Endothelial cell of coronary artery (primary cell): Measurements from ENCODE around the gene FGF11. TPM values are rescaled to one million over a fixed set of nuclear protein-coding genes. Genes with fewer than 3 reads are reported as not detected.

Source experiments
- total RNA-seq: library from RNA; depleted of rRNA; stranded (reverse); fragments of >200 nt; gene quantifications from 2 replicates; pipeline ENCODE4 v1.2.3, GENCODE V29; 2014

Gene FGF11
- total RNA-seq, result 0.09 and 0.94 TPM in 2 replicates

GRCh38 chr17:7439462-7440112, at the start of gene FGF11:
Gene FGF11 (plus strand): TSS chr17:7439512. CDS start chr17:7439621, 109 bp downstream.

GRCh38 chr17:7394452-7395191, 44.7 kb upstream of the FGF11 start, which contains the start of gene PLSCR3:
Gene PLSCR3 (minus strand): TSS chr17:7394525. CDS start chr17:7394110, 415 bp downstream.

GRCh38 chr17:7403977-7404736, 35.2 kb upstream of the FGF11 start, which contains the start of gene TMEM256:
Gene TMEM256 (minus strand): TSS chr17:7404097. CDS start chr17:7404084, 13 bp downstream.

GRCh38 chr17:7407485-7408251, 31.6 kb upstream of the FGF11 start, which contains the start of gene NLGN2:
Gene NLGN2 (plus strand): TSS chr17:7407845. CDS start chr17:7408256, 411 bp downstream.

GRCh38 chr17:7419819-7420610, 19.3 kb upstream of the FGF11 start, which contains the start of gene SPEM1:
Gene SPEM1 (plus strand): TSS chr17:7420324. CDS start chr17:7420385, 61 bp downstream.

GRCh38 chr17:7425316-7425715, 14.0 kb upstream of the FGF11 start, which contains the start of gene SPEM2:
Gene SPEM2 (plus strand): TSS chr17:7425616. CDS start chr17:7425689, 73 bp downstream.

GRCh38 chr17:7428557-7428956, 10.8 kb upstream of the FGF11 start, which contains the start of gene SPEM3:
Gene SPEM3 (plus strand): TSS chr17:7428857. CDS start chr17:7428903, 46 bp downstream.

GRCh38 chr17:7444682-7445618, 5.6 kb downstream of the FGF11 start, which contains the start of gene CHRNB1:
Gene CHRNB1 (plus strand): TSS chr17:7445061. CDS start chr17:7445128, 67 bp downstream.

GRCh38 chr17:7479213-7480088, 40.1 kb downstream of the FGF11 start, which contains the start of gene ZBTB4:
Gene ZBTB4 (minus strand): TSS chr17:7479631. CDS start chr17:7466801, 12,830 bp downstream.

GRCh38 chr17:7481275-7481674, 42.0 kb downstream of the FGF11 start, which contains the start of gene SLC35G6:
Gene SLC35G6 (plus strand): TSS chr17:7481446. CDS start chr17:7481517, 71 bp downstream.

GRCh38 chr17:7484067-7484918, 45.0 kb downstream of the FGF11 start, which contains the start of gene POLR2A:
Gene POLR2A (plus strand): TSS chr17:7484366.

Other genes starting within 250 kb of the FGF11 start
- 10.3 and 23.2 TPM in 2 replicates for gene DLG4, start 219.7 kb upstream of the FGF11 start, total RNA-seq
- 192 and 322 TPM in 2 replicates for gene ACADVL, start 219.6 kb upstream of the FGF11 start, total RNA-seq
- 37.3 and 41.1 TPM in 2 replicates for gene DVL2, start 205.0 kb upstream of the FGF11 start, total RNA-seq
- gene PHF23, start 200.1 kb upstream of the FGF11 start, total RNA-seq, result 37.7 and 45.1 TPM in 2 replicates
- 92.4 and 120 TPM in 2 replicates for gene GABARAP, start 197.1 kb upstream of the FGF11 start, total RNA-seq
- 19.3 and 39.2 TPM in 2 replicates for gene CTDNEP1, start 187.8 kb upstream of the FGF11 start, total RNA-seq
- 30.2 and 31.5 TPM in 2 replicates for gene ELP5, start 187.3 kb upstream of the FGF11 start, total RNA-seq
- gene CLDN7, start 177.0 kb upstream of the FGF11 start, total RNA-seq, result 13.4 and 15.9 TPM in 2 replicates
- gene SLC2A4, start 157.8 kb upstream of the FGF11 start, total RNA-seq, result under 0.01 TPM in 2 replicates
- not detected in 2 replicates for gene YBX2, start 144.9 kb upstream of the FGF11 start, total RNA-seq
- gene EIF5A, start 131.9 kb upstream of the FGF11 start, total RNA-seq, result 734 and 935 TPM in 2 replicates
- gene GPS2, start 124.2 kb upstream of the FGF11 start, total RNA-seq, result 26.1 and 27.3 TPM in 2 replicates
- 16.6 and 24.9 TPM in 2 replicates for gene NEURL4, start 110.2 kb upstream of the FGF11 start, total RNA-seq
- gene ACAP1, start 103.0 kb upstream of the FGF11 start, total RNA-seq, result 0.45 and 0.66 TPM in 2 replicates
- 2.2 and 3.6 TPM in 2 replicates for gene KCTD11, start 87.3 kb upstream of the FGF11 start, total RNA-seq
- gene TMEM95, start 84.4 kb upstream of the FGF11 start, total RNA-seq, result not detected in 2 replicates
- under 0.01 and 0.28 TPM in 2 replicates for gene TNK1, start 58.4 kb upstream of the FGF11 start, total RNA-seq
- gene PLSCR3, start 45.0 kb upstream of the FGF11 start, total RNA-seq, result 16.8 and 23.6 TPM in 2 replicates
- 86.7 and 102 TPM in 2 replicates for gene TMEM256, start 35.4 kb upstream of the FGF11 start, total RNA-seq
- gene NLGN2, start 31.7 kb upstream of the FGF11 start, total RNA-seq, result 2.9 and 5.1 TPM in 2 replicates
- not detected in 2 replicates for gene SPEM1, start 19.2 kb upstream of the FGF11 start, total RNA-seq
- gene SPEM2, start 13.9 kb upstream of the FGF11 start, total RNA-seq, result not detected in 2 replicates
- gene SPEM3, start 10.7 kb upstream of the FGF11 start, total RNA-seq, result not detected in 2 replicates
- 5.2 and 6.0 TPM in 2 replicates for gene TMEM102, start 4.1 kb upstream of the FGF11 start, total RNA-seq
- 4.4 and 6.6 TPM in 2 replicates for gene CHRNB1, start 5.5 kb downstream of the FGF11 start, total RNA-seq
- 8.2 and 13.7 TPM in 2 replicates for gene ZBTB4, start 40.1 kb downstream of the FGF11 start, total RNA-seq
- not detected in 2 replicates for gene SLC35G6, start 41.9 kb downstream of the FGF11 start, total RNA-seq
- gene POLR2A, start 44.9 kb downstream of the FGF11 start, total RNA-seq, result 79.3 and 81.6 TPM in 2 replicates
- gene TNFSF12, start 109.5 kb downstream of the FGF11 start, total RNA-seq, result 6.1 and 10.5 TPM in 2 replicates
- 0.66 and 0.90 TPM in 2 replicates for gene TNFSF13, start 119.2 kb downstream of the FGF11 start, total RNA-seq
- 86.7 and 95.7 TPM in 2 replicates for gene SENP3, start 122.4 kb downstream of the FGF11 start, total RNA-seq
- gene CD68, start 140.1 kb downstream of the FGF11 start, total RNA-seq, result 1.6 and 2.8 TPM in 2 replicates
- 56.6 and 73.6 TPM in 2 replicates for gene MPDU1, start 144.3 kb downstream of the FGF11 start, total RNA-seq
- gene SOX15, start 150.6 kb downstream of the FGF11 start, total RNA-seq, result 0.09 and 0.28 TPM in 2 replicates
- 33.2 and 38.3 TPM in 2 replicates for gene FXR2, start 175.4 kb downstream of the FGF11 start, total RNA-seq
- gene SAT2, start 188.3 kb downstream of the FGF11 start, total RNA-seq, result 18.9 and 24.0 TPM in 2 replicates
- gene SHBG, start 190.6 kb downstream of the FGF11 start, total RNA-seq, result 0.18 and 0.19 TPM in 2 replicates
- gene ATP1B2, start 211.4 kb downstream of the FGF11 start, total RNA-seq, result not detected in 2 replicates
- gene TP53, start 248.0 kb downstream of the FGF11 start, total RNA-seq, result 38.8 and 50.1 TPM in 2 replicates
- gene WRAP53, start 249.0 kb downstream of the FGF11 start, total RNA-seq, result 8.9 and 14.6 TPM in 2 replicates